HG02973 (cell line): Measurements from ENCODE around the gene ANKK1.

ENCODE experiments used
- ATAC-seq: cut with Tn5 transposase; IDR thresholded peaks from one replicate; pipeline ENCODE4 v1.9.1; 2021; ENCODE audit warnings: moderate library complexity; ENCODE audit not compliant: unreplicated experiment

The ANKK1 gene, protein sequence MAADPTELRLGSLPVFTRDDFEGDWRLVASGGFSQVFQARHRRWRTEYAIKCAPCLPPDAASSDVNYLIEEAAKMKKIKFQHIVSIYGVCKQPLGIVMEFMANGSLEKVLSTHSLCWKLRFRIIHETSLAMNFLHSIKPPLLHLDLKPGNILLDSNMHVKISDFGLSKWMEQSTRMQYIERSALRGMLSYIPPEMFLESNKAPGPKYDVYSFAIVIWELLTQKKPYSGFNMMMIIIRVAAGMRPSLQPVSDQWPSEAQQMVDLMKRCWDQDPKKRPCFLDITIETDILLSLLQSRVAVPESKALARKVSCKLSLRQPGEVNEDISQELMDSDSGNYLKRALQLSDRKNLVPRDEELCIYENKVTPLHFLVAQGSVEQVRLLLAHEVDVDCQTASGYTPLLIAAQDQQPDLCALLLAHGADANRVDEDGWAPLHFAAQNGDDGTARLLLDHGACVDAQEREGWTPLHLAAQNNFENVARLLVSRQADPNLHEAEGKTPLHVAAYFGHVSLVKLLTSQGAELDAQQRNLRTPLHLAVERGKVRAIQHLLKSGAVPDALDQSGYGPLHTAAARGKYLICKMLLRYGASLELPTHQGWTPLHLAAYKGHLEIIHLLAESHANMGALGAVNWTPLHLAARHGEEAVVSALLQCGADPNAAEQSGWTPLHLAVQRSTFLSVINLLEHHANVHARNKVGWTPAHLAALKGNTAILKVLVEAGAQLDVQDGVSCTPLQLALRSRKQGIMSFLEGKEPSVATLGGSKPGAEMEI

DNA sequence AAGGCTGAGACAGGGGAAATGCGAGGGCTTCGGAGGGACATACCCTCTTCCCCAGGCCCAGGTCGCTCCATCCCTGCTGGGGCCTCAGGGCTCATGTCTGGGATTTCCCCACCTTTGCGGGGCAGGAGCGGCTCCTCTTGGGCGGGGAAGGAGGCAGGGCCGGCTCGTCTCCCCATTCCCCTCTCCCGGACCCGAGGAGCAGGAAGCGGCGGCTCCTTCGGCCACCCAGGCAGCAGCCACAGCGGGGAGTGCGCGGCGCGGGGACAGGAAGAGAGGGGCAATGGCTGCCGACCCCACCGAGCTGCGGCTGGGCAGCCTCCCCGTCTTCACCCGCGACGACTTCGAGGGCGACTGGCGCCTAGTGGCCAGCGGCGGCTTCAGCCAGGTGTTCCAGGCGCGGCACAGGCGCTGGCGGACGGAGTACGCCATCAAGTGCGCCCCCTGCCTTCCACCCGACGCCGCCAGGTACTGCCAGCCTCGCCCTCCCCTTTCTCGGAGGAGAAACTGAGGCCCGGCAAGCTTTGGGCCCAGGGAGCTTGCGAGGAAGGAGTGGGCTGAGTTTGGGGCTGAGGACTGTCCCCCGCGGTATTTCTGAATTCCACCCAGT is at the start of gene ANKK1:
Gene ANKK1 (plus strand): TSS at position 175 of the 607 bp plus-strand sequence. CDS start 106 bp downstream, at position 281.
- ATAC-seq = no peak

DNA sequence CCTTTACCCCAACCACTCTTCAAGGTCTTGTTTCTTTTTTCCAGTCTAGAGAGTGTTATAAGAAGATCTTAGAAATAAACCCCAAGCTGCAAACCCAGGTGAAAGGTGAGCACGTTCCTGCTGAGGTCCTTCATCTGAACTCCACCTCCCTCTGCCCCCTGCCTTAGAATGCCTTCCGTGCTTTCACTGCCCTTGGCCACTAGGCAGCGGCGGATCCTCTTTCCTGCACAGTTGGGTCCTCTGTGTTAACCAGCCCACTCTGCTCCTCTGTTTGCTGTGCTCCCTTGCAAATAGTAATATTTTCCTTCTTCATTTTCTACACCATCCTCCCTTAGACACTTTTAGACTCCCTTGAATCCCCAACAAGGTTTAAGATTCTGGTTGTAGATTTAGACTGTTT is 48.8 kb upstream of the ANKK1 start:
- no peak for ATAC-seq

DNA sequence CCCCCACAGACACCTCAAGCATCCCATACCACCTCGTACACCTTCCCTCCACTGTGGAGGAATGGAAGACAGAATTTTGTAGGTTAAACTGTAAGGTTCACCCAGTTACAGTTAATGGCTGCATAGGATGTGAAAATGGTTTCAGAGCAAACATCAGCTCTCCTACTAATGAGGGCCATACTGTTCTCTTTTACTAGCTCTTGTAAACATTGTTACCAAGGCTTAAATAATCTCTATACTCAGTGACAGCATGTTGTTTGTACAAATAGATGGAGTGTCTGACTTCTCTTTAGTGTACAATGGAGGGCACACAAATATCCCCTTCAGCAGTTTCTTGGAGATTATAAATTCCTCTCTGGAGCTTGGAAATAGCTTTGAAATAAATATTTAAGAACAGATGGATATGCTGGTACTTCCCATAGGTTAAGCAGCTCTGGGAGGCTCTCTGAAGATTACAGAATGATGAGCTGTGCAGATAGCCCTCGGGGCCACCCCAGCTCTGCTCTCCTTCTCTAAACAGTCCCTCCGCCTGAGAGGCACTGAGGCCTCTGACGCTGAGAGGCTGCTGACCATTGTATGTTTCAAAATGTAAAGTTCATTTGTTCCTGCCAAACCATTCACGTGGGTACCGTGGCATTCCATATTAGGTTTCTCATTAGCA is 47.5 kb upstream of the ANKK1 start:
- no peak for ATAC-seq

DNA sequence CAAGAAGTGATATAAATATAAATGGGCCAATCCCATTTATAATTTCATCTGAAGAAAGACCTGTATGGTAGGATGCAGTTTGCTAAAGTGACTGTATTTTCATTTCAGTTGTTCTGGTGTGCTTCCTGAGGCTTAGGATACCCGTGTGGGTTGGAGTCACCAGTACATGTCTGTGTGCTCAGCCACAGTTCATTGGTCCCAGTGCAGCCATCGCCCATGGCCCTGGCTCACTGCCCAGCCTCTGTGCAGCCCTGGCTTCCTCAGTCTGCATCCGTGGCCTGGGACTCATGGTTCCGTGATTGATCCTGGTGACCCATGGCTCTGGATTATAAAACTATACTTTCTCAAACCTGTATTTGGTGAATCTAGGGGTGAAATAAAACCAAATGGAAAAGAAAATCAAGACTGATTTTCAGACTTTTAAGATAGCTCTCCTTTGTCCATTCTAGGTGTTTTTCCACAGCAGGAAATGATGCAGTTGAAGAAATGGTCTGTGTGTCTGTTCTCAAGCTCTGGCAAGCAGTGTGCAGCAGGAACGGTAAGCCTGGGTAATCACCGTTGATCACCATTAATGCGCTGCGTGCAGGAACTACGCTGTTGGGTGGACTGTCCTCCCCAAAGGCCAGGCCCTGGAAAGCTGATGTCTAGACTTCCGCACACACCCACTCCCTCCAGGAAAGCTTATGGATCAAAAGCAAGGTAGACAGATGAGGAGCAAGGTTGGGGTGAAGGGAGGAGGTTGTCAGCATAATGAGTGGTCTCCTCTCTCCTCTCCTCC is 46.0 kb upstream of the ANKK1 start:
- ATAC-seq = no peak

DNA sequence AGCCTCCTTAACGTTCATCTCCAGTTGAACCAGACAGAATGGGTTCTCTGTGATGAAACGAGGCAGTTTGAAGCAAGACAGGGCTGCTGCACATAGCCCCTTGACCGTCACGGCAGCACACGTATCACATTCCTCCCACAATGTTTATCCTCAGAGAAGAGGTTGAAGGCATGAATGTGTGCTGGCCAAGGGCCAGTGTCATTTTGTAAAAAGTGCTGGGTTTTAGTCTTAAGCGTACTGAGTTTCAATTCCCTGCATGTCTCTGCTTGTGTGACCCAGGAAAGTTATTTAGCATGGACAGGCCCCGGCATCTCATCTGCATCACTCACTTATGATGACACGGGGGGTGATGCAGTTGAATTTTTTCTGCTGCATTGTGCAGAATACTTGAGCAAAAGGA is 41.6 kb upstream of the ANKK1 start:
- no peak for ATAC-seq

DNA sequence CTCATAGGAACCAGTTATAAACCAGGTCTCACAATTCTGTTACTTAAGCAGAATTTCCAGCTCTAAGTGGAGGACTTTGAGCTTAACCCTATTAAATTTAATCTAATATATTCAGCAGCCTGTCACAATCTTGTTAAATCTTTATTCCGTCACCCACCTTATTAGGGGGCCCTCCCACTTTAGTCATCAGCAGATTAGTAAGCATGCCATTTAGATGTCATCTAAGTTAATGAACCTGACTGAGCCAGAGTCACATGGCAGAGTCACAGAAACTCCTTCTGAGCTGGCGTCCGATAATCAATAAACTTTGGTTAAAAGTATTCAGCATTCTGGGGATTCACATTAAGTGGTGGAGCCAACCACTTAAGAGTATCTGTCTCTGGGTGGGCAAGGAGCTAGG is 38.1 kb upstream of the ANKK1 start:
- ATAC-seq = no peak

DNA sequence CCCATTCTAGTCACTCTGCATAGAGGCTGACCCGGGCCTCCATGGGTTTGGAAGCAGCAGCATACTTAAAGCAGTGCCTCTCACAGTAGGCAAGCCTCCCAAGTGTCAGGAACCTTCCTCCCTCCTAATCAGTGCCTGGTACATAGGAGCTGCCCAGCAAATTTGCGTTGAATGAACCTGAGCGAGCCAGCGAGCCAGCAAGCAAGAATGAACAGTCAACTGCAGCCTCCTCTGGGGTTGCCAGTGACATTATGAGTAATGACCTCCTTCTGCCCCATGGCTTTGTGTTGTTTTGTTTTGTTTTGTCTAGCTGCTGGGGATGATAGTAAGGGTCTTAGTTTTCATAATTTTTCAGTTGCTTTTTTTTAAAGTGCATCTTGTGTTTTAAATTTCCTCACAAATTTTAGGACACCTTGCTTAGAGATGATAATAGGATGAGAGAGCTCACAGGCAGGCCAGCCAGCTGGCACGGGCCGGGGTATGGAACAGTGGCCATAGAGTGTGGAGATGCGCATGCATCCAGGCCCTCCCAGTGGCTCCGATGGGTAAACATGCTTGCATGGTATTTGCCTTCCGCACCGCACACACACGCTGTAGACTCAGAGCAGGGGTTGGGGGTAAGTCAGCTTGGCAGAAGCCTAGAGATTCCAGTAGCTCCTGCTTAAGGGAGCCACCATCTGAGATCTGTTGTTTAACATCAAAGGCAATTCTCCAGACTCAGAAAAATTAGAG is 37.1 kb upstream of the ANKK1 start:
- no peak for ATAC-seq

DNA sequence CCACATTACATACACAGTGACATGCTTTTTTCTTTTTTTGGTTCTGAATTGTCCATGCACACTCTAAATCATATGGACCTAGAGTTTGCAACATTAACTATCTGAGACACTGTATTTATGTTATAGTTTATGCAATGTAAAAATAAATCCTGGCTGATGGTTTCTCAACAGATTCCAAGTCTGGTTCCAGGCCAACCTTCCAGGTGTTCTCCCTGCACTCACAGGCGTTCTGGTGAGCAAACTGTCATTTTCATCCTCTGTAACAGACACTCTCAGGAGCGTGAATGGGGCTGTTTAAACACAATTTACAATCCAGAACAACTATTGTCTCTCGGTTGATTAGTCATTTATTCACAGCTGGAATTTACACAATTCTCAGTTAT is 36.5 kb upstream of the ANKK1 start:
- ATAC-seq = no peak

DNA sequence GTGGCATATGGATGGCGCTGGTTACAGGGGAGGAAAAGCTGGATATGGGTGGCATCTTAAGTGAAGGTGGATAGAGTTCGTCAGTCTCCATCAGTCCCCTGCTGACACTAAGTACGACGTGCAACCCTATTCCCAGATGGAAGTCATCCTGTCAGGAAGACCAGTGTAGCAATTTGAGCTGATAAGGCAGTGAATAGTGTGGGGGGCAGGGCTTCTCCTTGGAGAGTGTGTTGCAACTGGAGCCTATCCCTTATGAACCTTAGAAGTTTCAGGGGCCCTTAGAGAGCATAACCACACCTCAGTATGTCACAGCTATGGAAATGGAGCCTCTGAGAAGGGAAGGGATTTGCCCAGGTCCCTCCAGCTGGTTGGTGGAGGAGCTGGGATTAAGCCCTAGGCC is 36.1 kb upstream of the ANKK1 start:
- ATAC-seq = no peak

DNA sequence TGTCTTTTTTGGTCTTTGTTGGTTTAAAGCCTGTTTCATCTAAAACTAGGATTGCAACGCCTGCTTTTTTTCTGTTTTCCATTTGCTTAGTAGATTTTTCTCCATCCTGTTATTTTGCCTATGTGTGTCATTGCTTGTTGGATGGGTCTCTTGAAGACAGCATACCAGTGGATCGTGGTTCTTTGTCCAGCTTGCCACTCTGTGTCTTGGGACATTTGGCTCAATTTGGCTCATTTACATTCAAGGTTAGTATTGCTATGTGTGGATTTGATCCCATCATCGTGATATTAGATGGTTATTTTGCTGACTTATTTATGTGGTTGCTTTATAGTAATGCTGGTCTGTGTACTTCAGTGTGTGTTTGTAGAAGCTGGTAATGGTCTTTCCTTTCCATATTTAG is 31.4 kb upstream of the ANKK1 start:
- no peak for ATAC-seq

DNA sequence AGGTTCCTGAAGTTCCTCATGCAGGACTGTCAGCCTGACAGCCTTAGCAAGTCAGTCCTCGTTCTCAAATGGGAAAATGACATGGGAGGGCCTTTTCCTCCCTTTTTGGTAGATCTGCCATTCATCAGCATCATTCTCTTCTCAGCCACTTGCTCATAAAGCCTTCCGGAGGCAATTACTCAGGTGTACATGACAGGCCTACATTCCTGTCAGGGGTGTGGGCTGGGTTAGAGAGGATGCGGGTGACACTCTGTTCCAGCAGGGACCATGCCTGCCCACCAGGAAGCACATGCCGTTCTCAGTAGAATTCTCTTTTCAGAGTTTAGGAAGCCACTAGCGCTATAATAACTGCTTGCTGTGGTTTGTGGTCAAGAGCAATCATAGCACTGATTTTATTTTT is 24.2 kb upstream of the ANKK1 start:
- no peak for ATAC-seq

DNA sequence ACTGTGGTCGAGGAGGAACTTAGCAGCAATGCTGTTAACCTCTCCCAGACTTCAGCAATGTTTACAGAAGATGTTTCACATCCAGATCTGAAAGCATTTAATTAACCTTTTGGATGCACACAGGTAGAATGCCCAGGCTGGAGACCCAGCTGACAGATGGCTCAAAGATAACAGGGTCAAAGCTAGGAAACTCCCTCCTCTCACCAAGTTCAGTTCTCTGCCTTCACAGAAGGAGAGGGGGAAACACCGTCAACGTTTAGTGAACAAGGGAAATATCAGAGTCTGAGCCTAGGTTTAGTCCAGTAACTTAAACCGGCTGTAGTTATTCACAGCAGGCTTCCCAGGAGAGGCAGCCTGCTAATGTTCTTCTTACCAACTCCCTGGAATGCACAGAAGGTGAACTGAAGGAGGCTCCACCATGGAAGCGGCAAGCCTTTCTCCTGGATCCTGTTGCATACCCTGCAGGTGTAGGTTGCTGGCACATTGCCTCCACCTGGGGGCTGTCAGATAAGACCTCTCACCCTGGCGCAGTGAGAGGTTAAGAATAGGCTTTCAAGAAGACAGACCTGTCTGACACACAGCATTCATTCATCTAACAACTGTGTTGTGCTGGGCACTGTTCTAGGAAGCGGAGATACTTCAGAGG is 23.5 kb upstream of the ANKK1 start:
- no peak for ATAC-seq

DNA sequence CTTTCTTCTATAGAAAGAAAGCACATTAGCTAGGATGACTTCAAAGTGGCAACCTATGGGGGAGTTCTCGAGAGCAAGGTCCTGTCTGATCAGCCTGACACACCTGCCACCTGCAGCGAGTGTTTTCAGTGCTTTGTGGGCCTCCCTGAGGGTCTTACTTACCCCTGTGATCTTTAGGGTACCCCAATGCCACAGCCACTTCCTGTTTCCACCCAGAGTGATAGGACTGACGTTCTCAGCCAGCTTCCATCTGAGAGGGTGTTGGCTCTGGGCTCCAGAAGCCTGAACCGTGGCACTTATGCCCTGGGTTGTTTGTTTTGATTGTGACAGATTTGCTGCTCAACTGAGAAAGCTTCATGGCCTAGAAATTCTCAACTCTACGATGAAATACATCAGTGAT is 21.7 kb upstream of the ANKK1 start:
- no peak for ATAC-seq

DNA sequence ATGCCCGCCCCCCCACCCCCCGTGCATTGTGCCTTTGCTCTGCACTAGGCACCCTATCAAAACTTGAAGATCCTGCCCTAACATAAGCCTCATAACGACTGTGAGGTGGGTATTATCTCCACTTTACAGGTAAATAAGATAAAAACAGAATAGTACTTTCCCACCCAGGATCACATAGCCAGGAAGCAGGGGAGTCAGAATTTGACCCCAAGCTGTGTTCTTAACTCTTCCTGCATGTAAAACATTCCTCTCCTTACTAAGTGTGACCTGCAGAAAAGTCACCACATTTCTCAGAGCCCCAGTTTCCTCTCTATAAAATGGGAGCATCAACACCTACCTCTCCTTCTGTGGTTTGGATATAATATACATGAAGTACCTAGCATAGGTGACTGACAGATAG is 18.2 kb upstream of the ANKK1 start:
- ATAC-seq = no peak

DNA sequence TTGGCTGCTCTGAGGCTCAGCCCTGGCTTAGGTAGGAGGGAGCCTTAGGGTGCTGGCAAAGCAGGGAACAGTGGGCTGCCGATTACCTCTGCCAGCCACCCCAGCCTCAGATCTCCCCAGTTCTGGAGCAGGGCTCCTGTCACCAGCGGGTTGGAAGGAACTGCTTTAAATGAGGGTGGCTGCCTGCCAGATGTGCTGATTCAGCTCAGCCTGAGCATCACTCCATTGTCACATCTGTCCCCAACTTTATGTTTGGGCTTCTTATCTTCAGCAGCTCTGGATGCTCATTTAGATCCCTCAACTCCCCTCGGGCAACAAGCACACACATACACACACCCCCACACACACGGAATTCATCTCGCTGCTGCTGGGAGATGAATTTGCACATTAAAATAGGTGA is 16.9 kb upstream of the ANKK1 start:
- ATAC-seq = no peak

DNA sequence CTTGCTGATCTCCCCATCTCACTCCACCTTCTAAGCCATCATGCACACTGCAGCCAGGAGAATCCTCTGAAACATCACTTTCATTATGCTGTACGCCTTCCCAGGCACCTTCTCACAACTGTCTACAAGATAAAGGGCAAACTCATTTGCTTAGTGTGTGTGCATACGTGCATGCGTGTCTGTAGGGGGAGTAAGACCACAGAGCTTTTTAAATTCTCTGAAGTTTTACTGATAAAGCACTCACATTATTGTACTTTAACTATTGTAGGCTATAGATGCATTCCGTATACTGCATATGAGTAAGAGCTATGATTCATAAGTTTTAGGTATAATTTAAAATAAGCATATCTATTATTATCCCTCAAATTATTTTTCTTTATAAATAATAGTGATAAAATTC is 15.3 kb upstream of the ANKK1 start:
- ATAC-seq = no peak

DNA sequence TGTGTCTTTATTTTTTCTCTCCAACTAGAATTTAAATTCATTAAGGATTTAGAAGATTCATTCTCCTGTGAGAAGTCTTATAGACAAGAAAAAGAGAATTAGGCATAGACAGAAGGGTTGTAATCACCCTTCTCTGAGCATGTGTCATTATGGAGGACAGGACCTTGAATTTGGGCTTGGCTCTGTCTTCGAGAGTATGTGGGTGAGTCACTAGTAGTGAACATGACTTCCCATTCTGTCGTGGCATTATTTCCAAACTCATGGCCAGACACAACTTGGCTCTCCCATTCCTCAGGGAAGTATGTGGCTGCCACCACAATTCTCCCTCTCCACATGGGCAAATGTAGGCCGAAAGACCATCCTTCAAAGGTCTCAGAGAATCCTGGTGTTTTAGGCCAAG is 14.3 kb upstream of the ANKK1 start:
- ATAC-seq = no peak

DNA sequence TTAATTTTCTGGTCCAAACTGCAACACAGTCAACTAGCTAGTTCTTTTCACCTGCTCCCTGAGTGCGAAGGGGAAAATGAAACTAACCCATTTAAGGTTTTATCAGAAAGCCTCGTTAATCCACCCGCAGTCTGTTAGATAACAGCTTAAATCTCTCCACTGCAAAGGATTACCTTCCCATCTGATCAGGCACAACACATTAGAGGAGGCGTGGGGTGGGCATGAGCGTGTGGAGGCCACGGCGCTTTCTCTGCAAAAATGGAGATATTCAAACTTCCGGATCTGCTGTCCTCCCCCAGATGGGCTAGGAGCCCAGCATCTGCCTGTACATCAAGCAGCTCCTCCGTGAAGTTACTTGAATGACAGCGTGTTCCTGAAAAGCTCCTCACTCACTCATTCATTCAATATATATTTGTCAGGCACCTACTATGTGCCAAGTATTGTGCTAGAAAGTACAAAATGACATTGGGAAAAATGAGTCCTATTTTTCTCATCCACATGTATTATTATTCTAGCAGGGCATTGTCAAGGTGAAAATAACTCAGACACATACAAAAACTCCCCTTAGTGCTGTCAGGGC is 13.5 kb upstream of the ANKK1 start:
- ATAC-seq = no peak

DNA sequence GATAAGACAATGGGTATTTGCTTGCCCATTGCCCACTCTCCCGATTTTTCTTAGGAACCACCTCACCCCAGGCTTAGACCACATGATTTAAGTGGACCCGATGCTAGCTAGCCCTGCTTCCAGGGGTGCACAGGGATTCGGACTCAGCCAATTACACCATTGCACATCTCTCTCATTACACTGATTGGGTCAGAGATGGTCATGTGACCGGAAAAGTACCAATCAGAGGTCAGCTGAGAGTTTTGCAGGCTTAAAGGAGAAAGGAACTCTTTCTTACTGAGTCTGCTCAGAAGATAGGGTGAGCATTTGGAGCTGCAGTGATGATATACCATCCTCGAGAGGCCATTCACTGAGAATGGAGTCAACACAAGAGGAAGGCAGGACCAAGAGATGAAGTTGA is 12.2 kb upstream of the ANKK1 start:
- ATAC-seq = no peak
